ENCODE results near the gene TNNT2.

GRCh38 chr1:201362906-201363305, 14.6 kb downstream of the TNNT2 start:
- TF ChIP-seq CTCF (IDR thresholded peaks at IDR 0.05) (no peak), EZH2phosphoT487 (IDR thresholded peaks at IDR 0.05) (no peak)

All from neural progenitor cell (in vitro differentiated cells).